ENCODE measurements around the gene PPP4R2.

PPP4R2 gene

GRCh38 chr3:73069775-73070444 is 73.3 kb downstream of the PPP4R2 start:
- DNase-seq (ENCODE audit: low read depth in 3 of 3) = no peak

DNA sequence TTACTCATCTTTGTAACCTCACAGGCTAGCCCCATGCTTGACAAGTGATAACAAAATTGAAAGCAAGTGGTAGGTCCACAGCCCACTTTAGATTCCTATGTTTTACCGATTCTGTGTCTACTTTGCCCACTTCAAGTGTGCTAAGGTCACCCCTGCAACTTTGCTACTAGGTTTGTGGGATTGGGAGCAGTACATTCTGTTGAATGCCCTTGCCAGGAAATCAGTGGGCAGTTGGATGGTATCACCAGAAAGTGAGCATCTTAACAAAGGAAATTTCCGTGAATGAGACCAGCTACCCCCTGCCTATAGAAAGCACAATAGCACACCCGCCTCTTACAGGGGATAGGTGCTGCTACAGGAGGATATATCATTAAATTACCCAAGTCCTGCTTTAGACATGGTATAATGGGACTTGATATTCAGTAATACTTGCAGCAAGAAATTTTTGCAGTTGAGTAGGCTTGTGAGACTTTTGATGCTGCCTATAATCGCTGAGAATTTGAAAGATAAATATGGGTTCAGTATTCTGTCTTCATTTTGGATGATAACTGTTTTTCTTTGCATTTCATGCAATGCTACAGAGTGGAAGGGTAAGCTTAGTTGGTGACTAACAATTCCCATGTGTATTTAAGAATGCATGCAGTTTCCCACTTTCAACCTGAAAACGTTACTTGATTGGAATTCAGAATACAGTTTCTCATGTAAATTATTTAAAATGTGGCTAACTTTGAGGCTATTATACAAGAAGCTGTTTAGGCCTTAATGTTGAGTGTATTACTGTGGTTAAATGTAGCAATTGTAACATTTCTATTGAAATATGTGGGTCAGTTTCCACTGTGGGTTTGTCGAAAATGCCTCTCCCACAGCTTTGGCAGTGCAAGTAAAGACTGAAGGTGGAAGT is 74.3 kb downstream of the PPP4R2 start:
- no peak for DNase-seq (ENCODE audit: low read depth in 3 of 3)

DNA sequence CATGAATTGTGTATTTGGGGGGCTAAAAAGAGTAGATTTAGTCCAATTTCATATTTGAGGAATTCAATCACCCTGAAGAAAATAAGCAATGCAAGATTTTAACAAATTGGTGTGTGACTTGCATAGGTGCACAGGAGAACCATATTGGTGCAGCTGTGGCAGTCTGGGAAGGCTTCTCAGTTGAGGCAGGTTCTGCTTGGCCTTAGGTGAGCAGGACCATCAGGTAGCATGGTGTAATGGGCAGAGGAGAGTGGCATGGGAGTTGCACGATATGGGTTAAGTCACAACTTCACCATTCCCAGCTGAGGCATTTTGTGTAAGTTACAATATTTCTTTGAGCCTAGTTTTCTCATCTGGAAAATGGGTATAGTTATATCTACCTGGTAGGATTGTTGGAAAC is 75.3 kb downstream of the PPP4R2 start:
- DNase-seq (ENCODE audit: low read depth in 3 of 3) = no peak

DNA sequence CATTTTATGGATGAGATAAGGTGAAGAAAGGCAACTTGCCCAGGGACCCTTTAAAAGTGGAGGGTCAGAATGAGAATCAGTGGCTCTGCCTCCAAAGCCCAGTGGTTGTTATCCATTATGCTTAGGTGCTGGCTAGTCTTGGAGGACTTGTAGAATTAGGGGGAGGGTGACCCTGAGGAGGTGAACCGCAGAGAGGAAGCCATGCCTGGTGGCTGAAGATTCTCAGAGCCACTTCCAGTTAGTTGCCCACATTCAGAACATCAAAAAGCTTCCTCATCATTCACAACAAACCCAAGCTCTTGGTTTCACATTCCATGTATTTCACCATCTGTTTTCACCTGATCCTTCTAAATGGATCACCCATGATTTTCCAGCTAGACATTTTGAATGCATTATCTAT is 76.0 kb downstream of the PPP4R2 start:
- no peak for DNase-seq (ENCODE audit: low read depth in 3 of 3)

DNA sequence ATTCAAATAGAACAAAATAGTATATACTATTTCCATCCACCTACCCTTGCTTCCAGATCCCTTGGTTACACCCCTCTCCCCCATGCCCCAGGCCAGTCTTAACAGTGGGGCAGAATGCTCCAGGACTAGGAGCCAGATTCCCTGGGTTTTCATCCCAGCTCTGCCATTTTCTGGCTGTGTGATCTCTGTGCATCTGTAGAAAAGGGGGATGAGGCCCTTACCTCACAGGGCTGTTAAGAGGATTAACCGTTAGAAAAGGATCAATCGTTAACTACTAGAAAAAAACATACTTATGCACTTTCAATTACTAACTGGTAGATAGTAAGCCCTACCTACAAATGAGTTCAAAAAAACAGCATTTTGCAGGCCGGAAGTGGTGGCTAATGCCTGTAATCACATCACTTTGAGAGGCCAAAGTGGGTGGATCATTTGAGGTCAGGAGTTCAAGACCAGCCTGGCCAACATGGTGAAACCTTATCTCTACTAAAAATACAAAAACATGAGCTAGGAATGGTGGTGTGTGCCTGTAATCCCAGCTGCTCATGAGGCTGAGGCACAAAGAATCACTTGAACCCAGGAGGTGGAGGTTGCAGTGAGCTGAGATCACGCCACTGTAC is 76.6 kb downstream of the PPP4R2 start:
- DNase-seq (ENCODE audit: low read depth in 3 of 3) = no peak

DNA sequence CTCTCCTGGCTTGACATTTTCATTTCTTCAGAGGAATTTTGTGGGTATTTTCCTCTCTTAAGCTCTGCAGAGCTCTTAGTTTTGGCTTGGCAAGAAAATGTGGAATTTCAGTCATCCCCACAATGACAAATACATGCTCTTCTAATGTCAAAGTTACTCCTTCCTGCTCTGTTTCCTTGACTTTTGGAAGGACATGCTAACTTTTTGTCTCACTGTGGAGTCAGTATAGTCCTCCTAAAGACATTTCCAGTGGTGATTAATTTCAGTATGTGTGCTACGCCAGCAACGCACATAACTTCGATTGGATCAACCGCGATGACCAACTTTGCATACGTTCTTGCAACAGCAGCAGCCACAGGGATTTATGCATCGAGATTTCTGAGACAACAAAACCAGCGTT is 78.2 kb downstream of the PPP4R2 start:
- DNase-seq (ENCODE audit: low read depth in 3 of 3) = no peak

GRCh38 chr3:73080216-73080966 is 83.8 kb downstream of the PPP4R2 start:
- no peak for DNase-seq (ENCODE audit: low read depth in 3 of 3)

- no peak for DNase-seq (ENCODE audit: low read depth in 3 of 3)
These were observed 84.5 kb downstream of the PPP4R2 start for GRCh38 chr3:73081140-73081539.

DNA sequence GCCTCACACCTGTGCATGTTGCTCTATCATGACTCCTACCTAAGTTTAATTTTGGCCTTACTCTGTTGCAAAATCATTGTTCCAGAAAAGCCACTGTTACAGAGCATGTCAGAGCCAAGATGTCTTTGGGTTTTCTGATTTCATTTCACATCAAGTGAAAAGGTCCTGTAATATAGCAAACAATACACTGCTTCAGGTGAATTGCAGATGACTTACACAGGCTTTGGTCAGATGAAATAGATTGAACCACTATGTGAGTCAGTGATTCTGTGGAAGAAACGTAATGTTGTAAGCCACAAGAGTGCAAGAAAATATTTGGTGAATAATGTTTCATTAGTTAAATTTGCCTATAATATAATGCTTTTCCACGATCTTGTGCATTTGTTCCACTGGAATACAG is 87.6 kb downstream of the PPP4R2 start:
- DNase-seq (ENCODE audit: low read depth in 3 of 3) = no peak

GRCh38 chr3:73086071-73086494 is 89.5 kb downstream of the PPP4R2 start:
- peak; percentile 9 to 31 (median 11) for DNase-seq (ENCODE audit: low read depth in 3 of 3)

GRCh38 chr3:73094129-73094528 is 97.5 kb downstream of the PPP4R2 start:
- no peak for DNase-seq (ENCODE audit: low read depth in 3 of 3)

DNA sequence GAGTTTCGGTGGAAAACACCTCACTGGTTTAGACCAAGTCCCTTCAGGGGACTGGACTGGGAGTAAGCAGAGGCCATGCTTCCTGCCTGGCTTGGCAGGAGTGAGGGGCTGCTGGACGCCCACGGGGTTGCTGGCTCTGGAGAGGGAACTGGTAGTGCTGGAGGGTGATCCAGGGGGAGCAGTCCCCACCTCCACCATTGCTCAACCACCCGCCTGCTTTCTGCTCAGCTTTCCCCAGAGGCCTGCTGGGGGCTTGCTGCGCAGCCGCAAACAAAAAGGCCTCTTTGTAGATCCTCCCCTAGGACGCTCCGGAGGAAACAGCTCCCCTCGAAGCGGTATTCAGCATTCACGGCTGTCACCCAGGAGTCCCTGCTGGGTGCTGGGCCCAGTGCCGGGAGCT is 98.3 kb downstream of the PPP4R2 start:
- no peak for DNase-seq (ENCODE audit: low read depth in 3 of 3)

DNA sequence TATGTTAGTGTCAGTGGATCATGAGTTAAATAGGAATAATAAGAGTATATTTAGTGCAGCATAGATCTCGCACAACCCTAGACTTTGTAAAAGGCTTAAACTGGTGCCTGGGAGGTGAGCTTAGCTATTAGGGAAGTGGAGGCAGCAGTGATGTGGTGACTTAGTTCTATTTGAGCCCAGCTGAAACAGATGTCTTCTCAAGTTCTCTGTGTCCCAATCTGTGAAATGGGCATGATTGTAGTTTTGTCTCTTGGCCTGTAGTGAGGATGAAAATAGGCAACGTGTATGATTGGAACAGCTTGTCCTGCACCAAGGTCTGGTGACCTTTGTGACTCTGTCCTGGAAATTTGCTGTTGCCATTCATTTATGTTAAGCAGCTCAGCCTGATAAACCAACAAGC is 99.6 kb downstream of the PPP4R2 start:
- no peak for DNase-seq (ENCODE audit: low read depth in 3 of 3)

GRCh38 chr3:73098026-73098425 is 101.4 kb downstream of the PPP4R2 start:
- no peak for DNase-seq (ENCODE audit: low read depth in 3 of 3)

- no peak for DNase-seq (ENCODE audit: low read depth in 3 of 3)
These were observed 102.3 kb downstream of the PPP4R2 start for GRCh38 chr3:73098873-73099272.

GRCh38 chr3:73100741-73101559 is 104.3 kb downstream of the PPP4R2 start:
- peak; percentile 49 to 58 (median 55) for DNase-seq (ENCODE audit: low read depth in 3 of 3)

GRCh38 chr3:73101881-73102280 is 105.3 kb downstream of the PPP4R2 start:
- DNase-seq (ENCODE audit: low read depth in 3 of 3) = no peak

DNA sequence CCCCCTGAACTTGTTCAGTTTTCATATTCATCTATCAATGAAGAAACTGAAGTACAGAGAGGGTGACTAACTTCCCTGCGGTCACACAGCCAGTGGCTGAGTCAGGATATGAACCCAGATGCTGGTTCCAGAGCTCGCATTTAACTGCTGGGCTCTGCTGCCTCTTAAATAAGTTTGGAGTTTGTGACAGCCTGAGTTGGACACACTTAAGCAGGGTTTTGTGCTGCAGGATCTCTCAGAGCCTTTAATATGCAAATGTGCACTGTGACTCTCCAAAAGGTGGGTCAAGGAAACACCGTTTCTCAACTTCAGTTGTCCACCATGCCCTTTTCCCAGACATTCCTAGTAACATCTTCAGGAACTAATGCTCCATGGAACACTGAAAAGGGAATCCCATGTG is 110.6 kb downstream of the PPP4R2 start:
- no peak for DNase-seq (ENCODE audit: low read depth in 3 of 3)

DNA sequence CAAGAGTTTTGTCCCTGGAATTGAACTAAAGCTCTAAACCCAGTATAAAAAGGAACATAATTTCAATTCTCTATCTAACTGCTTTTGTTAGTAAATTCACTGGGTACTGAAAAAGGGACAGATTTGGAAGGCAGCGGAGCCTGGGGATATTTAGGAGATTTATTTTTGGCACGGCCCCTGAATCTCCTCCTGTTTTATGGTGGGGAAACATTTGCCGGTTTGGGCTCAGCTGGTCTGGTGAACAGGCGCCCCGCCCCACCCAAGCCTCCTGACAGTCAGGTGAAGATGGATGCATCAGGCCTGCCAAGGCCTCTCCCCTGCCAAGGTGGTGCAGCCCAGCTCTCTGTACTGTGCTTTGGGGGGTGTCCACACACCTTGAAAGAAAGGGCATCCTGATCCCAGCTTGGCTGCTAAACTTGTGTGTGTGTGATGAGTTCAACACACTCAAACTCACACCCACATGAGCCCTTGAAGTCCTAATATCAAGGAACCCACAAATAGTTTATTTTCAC is 111.1 kb downstream of the PPP4R2 start:
- DNase-seq (ENCODE audit: low read depth in 3 of 3) = no peak

DNA sequence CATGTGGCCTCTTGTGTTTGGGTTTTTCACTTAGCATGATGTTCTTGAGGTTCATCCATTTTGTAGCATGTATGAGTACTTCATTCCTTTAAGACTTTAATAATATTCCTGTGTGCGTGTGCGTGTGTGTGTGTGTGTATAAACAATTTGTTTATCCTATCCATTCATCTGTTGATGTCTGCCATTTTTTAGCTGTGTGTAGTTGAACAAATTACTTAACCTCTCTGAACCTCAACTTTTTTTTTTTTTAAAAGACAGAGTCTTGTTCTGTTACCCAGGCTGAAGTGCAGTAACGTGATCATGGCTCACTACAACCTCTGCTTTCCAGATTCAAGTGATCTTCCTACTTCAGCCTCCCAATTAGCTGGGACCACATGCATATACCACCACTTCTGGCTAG is 112.1 kb downstream of the PPP4R2 start:
- no peak for DNase-seq (ENCODE audit: low read depth in 3 of 3)

DNA sequence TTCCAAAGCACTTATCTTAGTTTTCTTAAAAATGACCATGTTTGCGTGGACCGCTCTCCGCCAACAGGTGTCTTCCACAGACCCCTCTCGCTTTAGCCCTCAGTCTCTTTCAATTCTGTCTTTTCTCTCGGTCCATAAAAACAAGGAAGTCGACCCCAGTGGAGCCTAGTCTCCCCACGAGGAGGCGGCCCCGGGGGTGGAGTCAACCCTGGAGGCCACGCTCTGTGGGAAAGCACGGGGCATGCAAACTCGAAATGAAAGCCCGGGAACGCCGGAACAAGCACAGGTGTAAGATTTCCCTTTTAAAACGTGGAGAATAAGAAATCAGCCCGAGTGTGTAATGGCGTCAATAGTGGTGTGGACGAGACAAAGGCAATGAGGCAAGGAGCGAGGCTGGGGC is 113.9 kb downstream of the PPP4R2 start:
- DNase-seq (ENCODE audit: low read depth in 3 of 3) = no peak
